Progenitor cell of endocrine pancreas (in vitro differentiated cells): ENCODE measurements around the gene LGALS3. TPM values are rescaled to one million over a fixed set of nuclear protein-coding genes. Genes with fewer than 3 reads are reported as not detected.

Experiments used
- DNase-seq: peaks from one replicate; pipeline ENCODE4 v3.0.0; 2021; ENCODE audit warnings: low spot score; ENCODE audit not compliant: unreplicated experiment
- H3K27ac Mint-ChIP-seq: 2 replicates; pipeline ENCODE4 v1.8.0; 2021; ENCODE audit warnings: mild to moderate bottlenecking, moderate library complexity, mixed read lengths
- H3K27me3 Mint-ChIP-seq: 2 replicates; pipeline ENCODE4 v1.8.0; 2021; ENCODE audit warnings: mixed read lengths
- H3K36me3 Mint-ChIP-seq: 2 replicates; pipeline ENCODE4 v1.8.0; 2022; ENCODE audit warnings: mixed read lengths; ENCODE audit not compliant: insufficient read depth
- H3K4me1 Mint-ChIP-seq: 2 replicates; pipeline ENCODE4 v1.8.0; 2021; ENCODE audit warnings: low read depth, mixed read lengths
- H3K4me3 Mint-ChIP-seq: 2 replicates; pipeline ENCODE4 v1.8.0; 2021; ENCODE audit warnings: low read depth, mild to moderate bottlenecking, moderate library complexity, mixed read lengths
- H3K9me3 Mint-ChIP-seq: 2 replicates; pipeline ENCODE4 v1.8.0; 2021; ENCODE audit warnings: low read depth, mixed read lengths
- total RNA-seq: library from RNA; stranded (reverse); gene quantifications from 2 replicates; pipeline ENCODE4 v1.2.1, GENCODE V29; 2021
- TF ChIP-seq, protein P1 (sequence below): fragments of 200-600 bp; sonication (generic); IDR thresholded peaks from one replicate; pipeline ENCODE4 v1.5.0; 2021; ENCODE audit warnings: antibody characterized with exemption, mild to moderate bottlenecking; ENCODE audit not compliant: unreplicated experiment

LGALS3 gene
- total RNA-seq, 1 donor from 2014 or later = 27.0 TPM

DNA sequence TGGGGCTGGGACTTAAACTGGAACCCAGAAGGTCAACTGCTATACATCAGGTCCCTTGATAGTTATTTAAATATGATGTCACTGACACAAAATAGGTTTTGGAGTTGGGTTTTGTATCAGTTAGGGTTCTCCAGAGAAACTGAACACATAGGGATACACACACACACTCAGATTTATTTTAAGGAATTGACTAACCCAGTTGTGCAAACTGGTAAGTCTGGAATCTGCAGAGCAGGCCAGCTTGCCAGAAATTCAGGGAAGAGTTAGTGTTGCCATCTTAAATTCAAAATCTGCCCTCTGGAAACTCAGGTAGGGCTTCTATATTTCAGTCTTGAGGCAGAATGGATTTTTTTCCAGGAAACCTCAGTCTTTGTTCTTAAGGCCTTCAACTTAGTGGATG is 40.7 kb upstream of the LGALS3 start:
- H3K27me3 Mint-ChIP-seq = no peaks in the 10 kb centered on the region
- no peak overlapping the region for H3K4me3 Mint-ChIP-seq
- DNase-seq = no peak
- TF ChIP-seq, protein P1, sequence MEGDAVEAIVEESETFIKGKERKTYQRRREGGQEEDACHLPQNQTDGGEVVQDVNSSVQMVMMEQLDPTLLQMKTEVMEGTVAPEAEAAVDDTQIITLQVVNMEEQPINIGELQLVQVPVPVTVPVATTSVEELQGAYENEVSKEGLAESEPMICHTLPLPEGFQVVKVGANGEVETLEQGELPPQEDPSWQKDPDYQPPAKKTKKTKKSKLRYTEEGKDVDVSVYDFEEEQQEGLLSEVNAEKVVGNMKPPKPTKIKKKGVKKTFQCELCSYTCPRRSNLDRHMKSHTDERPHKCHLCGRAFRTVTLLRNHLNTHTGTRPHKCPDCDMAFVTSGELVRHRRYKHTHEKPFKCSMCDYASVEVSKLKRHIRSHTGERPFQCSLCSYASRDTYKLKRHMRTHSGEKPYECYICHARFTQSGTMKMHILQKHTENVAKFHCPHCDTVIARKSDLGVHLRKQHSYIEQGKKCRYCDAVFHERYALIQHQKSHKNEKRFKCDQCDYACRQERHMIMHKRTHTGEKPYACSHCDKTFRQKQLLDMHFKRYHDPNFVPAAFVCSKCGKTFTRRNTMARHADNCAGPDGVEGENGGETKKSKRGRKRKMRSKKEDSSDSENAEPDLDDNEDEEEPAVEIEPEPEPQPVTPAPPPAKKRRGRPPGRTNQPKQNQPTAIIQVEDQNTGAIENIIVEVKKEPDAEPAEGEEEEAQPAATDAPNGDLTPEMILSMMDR = no peak
- no peak overlapping the region for H3K27ac Mint-ChIP-seq
- no peaks in the 10 kb centered on the region for H3K9me3 Mint-ChIP-seq
- peaks cover 13% of the 10 kb centered on the region for H3K4me1 Mint-ChIP-seq
- no peaks in the 10 kb centered on the region for H3K36me3 Mint-ChIP-seq

DNA sequence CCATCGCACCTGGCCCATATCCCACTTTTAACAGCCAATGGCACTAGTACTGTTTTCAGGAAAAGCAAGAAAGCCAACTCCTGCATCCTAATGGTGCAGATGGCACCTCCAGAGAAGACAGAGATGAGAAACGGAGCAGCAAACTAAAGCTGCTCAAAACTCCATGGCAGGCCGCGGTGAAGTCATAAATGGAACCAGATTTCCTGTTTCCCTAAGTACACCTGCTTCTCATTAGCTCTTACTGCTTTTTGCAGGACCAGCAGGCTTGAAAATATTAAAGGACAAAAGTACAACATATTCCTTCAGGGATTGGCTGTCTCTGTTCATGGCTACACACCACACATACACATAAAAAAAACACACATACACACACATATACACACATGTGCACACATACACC is 36.7 kb upstream of the LGALS3 start:
- no peaks in the 10 kb centered on the region for H3K27me3 Mint-ChIP-seq
- peaks cover 2% of the 10 kb centered on the region for H3K4me1 Mint-ChIP-seq
- no peak overlapping the region for H3K4me3 Mint-ChIP-seq
- TF ChIP-seq, protein P1 = no peak
- H3K27ac Mint-ChIP-seq = no peak overlapping the region
- H3K36me3 Mint-ChIP-seq = no peaks in the 10 kb centered on the region
- no peak for DNase-seq
- H3K9me3 Mint-ChIP-seq = no peaks in the 10 kb centered on the region

DNA sequence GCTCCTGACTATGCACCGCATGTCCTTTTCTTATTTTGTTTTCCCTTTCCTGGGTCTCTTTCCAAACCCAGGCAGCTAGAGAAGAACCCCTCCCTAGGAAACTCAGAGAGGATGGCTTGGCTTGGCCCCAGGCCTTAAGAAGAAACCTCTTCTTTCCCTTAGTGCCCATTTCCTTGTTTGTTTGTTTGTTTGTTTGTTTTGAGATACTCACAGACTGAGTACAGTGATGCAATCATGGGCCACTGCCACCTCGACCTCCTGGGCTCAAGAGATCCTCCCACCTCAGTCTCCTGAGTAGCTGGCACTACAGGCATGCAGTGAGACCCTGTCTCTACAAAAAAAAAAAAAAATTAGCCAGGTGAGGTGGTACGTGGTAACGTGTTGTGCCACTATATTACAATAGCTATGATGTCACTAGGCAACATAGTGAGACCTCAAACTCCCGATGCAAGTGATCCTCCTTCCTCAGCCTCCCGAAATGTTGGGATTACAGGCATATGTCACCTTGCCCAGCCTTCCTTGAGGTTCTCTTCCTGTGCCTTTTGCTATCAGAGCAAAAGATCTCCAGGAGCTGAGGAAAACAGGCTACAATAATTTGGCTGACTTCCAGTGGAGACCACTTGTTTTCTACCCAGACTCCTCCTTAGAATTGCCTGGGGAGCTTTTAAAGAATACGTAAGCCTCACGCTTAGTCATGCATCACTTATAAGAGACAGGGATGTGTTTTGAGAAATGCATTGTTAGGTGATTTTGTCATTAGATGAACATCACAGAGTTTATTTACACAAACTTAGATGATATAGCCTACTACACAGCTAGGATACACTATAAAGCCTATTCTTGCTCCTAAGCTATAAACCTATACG is 34.5 kb upstream of the LGALS3 start:
- TF ChIP-seq, protein P1 = no peak
- Mint-ChIP-seq H3K36me3 (no peaks in the 10 kb centered on the region), H3K4me1 (peaks cover 2% of the 10 kb centered on the region), H3K9me3 (no peaks in the 10 kb centered on the region), H3K4me3 (no peak overlapping the region), H3K27ac (no peak overlapping the region), H3K27me3 (no peaks in the 10 kb centered on the region)
- no peak for DNase-seq

DNA sequence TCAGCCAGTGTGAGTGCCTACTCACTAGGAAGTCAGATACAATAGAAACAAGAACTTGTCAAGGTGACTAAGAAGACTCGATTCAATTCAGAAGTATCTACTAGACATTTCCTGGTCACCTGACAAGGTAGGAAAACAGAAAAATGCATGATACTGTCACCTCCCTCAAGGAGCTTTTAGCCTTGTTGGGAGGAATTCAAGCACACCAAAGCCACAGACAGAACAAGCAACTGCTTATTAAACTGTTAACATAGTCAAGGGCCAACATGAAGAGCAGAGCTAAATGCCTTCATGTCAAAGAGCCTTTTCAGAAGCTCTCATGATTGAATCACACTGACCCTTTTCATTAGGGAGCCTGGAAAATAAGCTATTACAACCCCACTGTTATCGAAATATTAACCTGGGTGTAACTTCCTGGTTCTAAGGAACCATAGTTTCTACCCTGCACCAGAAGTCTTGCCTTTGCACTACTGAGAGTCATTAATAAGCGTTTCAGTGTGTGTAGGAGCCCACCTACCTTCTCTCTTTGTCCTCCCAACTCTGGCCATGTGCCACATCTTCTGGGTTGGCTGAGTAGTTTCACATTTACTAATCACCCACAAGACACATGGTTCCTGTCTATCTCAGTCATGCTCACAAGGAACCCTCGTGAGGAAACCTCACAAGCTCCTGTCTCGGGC is 31.0 kb upstream of the LGALS3 start:
- H3K36me3 Mint-ChIP-seq = no peaks in the 10 kb centered on the region
- H3K27ac Mint-ChIP-seq = no peak overlapping the region
- DNase-seq = no peak
- peaks cover 12% of the 10 kb centered on the region for H3K4me1 Mint-ChIP-seq
- H3K27me3 Mint-ChIP-seq = no peaks in the 10 kb centered on the region
- no peak overlapping the region for H3K4me3 Mint-ChIP-seq
- H3K9me3 Mint-ChIP-seq = no peaks in the 10 kb centered on the region
- TF ChIP-seq, protein P1 = no peak

DNA sequence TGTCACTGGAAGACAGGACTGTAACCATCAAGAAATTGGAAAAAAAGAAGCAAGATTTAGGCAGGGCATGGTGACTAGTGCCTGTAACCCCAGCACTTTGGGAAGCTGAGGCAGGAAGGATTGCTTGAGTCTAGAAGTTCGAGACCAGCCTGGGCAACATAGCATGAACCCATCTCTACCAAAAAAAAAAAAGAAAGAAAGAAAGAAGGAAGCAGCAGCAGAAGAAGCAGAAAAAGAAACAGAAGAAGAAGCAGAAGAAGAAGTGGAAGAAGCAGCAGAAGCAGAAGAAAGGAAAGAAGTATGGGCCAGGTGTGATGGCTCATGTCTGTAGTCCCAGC is 30.5 kb upstream of the LGALS3 start:
- TF ChIP-seq, protein P1 = no peak
- Mint-ChIP-seq H3K9me3 (no peaks in the 10 kb centered on the region), H3K36me3 (no peaks in the 10 kb centered on the region), H3K27ac (no peak overlapping the region), H3K4me3 (no peak overlapping the region), H3K4me1 (peaks cover 17% of the 10 kb centered on the region), H3K27me3 (no peaks in the 10 kb centered on the region)
- no peak for DNase-seq
